Sigmoid colon (tissue), 4 donors: ENCODE data around the gene GRIK3.

ENCODE experiments used
- CTCF ChIP-seq, 4 experiments: fragments of 450-650 bp in 3 of 4; fragments of 200-600 bp in 1 of 4; IDR thresholded peaks; one replicate each; pipeline ENCODE4 v1.5.1; 2016 to 2019; ENCODE audit warnings: antibody characterized with exemption in 4 of 4, mild to moderate bottlenecking in 3 of 4, moderate library complexity in 2 of 4
- POLR2A ChIP-seq, 2 donors: fragments of 450-650 bp; IDR thresholded peaks; one replicate each; pipeline ENCODE4 v1.6.1; 2016; ENCODE audit warnings: antibody characterized with exemption in 2 of 2, mild to moderate bottlenecking in 2 of 2, moderate library complexity in 2 of 2
- POLR2AphosphoS5 ChIP-seq, 4 donors: sonication (generic); formaldehyde crosslinking; IDR thresholded peaks; one replicate each; pipeline ENCODE4 v1.6.1; 2017; ENCODE audit warnings: antibody characterized with exemption in 4 of 4

- TF ChIP-seq CTCF (IDR thresholded peaks at IDR 0.05): no peak
- TF ChIP-seq POLR2A (IDR thresholded peaks at IDR 0.05): no peak
- no peak for TF ChIP-seq POLR2AphosphoS5 (IDR thresholded peaks at IDR 0.05)
These were observed 77.7 kb downstream of the GRIK3 start for GRCh38 chr1:36956570-36956969.
